GM23338 (cell line): ENCODE results near the gene CSF1R. TPM values are rescaled to one million over a fixed set of nuclear protein-coding genes. Genes with fewer than 3 reads are reported as not detected.

Experiments used
- ATAC-seq: fragments of 200-7000 bp; cut with Tn5 transposase; 3 replicates; pipeline ENCODE4 v1.9.1; 2020
- DNase-seq: peaks from one replicate; pipeline ENCODE4 v3.0.0-alpha.2; 2015; ENCODE audit warnings: low spot score
- H2AFZ ChIP-seq: fragments of 200-600 bp; sonication (generic); 2 replicates; pipeline ENCODE4 v1.8.0; 2016; ENCODE audit warnings: antibody characterized with exemption, mild to moderate bottlenecking, moderate library complexity
- H3F3A ChIP-seq: fragments of 200-600 bp; sonication (generic); replicated peaks from 2 replicates; pipeline ENCODE4 v1.8.0; 2017; ENCODE audit warnings: antibody characterized with exemption, mixed run types, low read depth
- H3K27ac ChIP-seq: fragments of 200-600 bp; sonication (generic); 2 replicates; pipeline ENCODE4 v1.6.1; 2016; ENCODE audit warnings: low read depth
- H3K27me3 ChIP-seq: fragments of 200-600 bp; sonication (generic); 2 replicates; pipeline ENCODE4 v1.8.0; 2016; ENCODE audit warnings: mild to moderate bottlenecking, mixed run types, moderate library complexity; ENCODE audit not compliant: insufficient read depth
- H3K36me3 ChIP-seq: fragments of 200-600 bp; sonication (generic); 2 replicates; pipeline ENCODE4 v1.8.0; 2016; ENCODE audit warnings: mild to moderate bottlenecking; ENCODE audit not compliant: insufficient read depth
- H3K4me1 ChIP-seq: fragments of 200-600 bp; sonication (generic); 2 replicates; pipeline ENCODE4 v1.8.0; 2016; ENCODE audit warnings: mild to moderate bottlenecking, moderate library complexity; ENCODE audit not compliant: insufficient read depth
- H3K4me2 ChIP-seq: fragments of 200-600 bp; sonication (generic); 2 replicates; pipeline ENCODE4 v1.7.1; 2017; ENCODE audit warnings: mixed run types
- H3K4me3 ChIP-seq: fragments of 200-600 bp; sonication (generic); 2 replicates; pipeline ENCODE4 v1.6.1; 2016; ENCODE audit warnings: mixed run types
- H3K79me2 ChIP-seq: fragments of 200-600 bp; sonication (generic); replicated peaks from 2 replicates; pipeline ENCODE4 v1.8.0; 2017; ENCODE audit warnings: mild to moderate bottlenecking; ENCODE audit not compliant: insufficient read depth
- H3K9me2 ChIP-seq: fragments of 200-600 bp; sonication (generic); 2 replicates; pipeline ENCODE4 v1.8.0; 2017; ENCODE audit not compliant: insufficient read depth
- H4K20me1 ChIP-seq: fragments of 200-600 bp; sonication (generic); replicated peaks from 2 replicates; pipeline ENCODE4 v1.8.0; 2017; ENCODE audit warnings: mild to moderate bottlenecking; ENCODE audit not compliant: insufficient read depth
- H3K27ac Mint-ChIP-seq: 2 replicates; pipeline ENCODE4 v1.8.0; 2020; ENCODE audit warnings: inconsistent platforms, mild to moderate bottlenecking, moderate library complexity, mixed read lengths
- H3K27me3 Mint-ChIP-seq: 3 replicates; pipeline ENCODE4 v1.8.0; 2022; ENCODE audit warnings: low read depth, mild to moderate bottlenecking, moderate library complexity, mixed read lengths, inconsistent platforms; ENCODE audit not compliant: insufficient read depth, poor library complexity
- H3K36me3 Mint-ChIP-seq: 3 replicates; pipeline ENCODE4 v1.8.0; 2021; ENCODE audit warnings: low read depth, mild to moderate bottlenecking, inconsistent platforms, moderate library complexity, mixed read lengths
- H3K4me1 Mint-ChIP-seq: 3 replicates; pipeline ENCODE4 v1.8.0; 2020; ENCODE audit warnings: mild to moderate bottlenecking, inconsistent platforms, mixed read lengths
- H3K4me3 Mint-ChIP-seq: 3 replicates; pipeline ENCODE4 v1.8.0; 2021; ENCODE audit warnings: moderate library complexity, mild to moderate bottlenecking, inconsistent platforms, mixed read lengths
- H3K9me3 Mint-ChIP-seq: 3 replicates; pipeline ENCODE4 v1.8.0; 2020; ENCODE audit warnings: moderate library complexity, mild to moderate bottlenecking, inconsistent platforms, mixed read lengths
- CREB1 ChIP-seq: fragments of 250-450 bp; sonication (Bioruptor Pico); IDR thresholded peaks from 2 replicates; pipeline ENCODE4 v1.5.0; 2020; ENCODE audit warnings: low read depth, mild to moderate bottlenecking, moderate library complexity
- CTCF ChIP-seq, 2 experiments: fragments of 200-600 bp in 1 of 2; sonication (generic) in 1 of 2; conservative IDR thresholded peaks; 2 replicates each; pipeline versions ENCODE4 v1.5.1 to v1.6.1; 2016 to 2017; ENCODE audit warnings: antibody characterized with exemption in 2 of 2, low read depth in 2 of 2, mild to moderate bottlenecking in 2 of 2, moderate library complexity in 1 of 2
- EZH2 ChIP-seq: fragments of 200-600 bp; sonication (generic); IDR thresholded peaks from one replicate; pipeline ENCODE4 v1.8.0; 2017; ENCODE audit warnings: antibody characterized with exemption, mild to moderate bottlenecking, low read depth; ENCODE audit not compliant: unreplicated experiment
- EZH2phosphoT487 ChIP-seq: fragments of 200-600 bp; sonication (generic); IDR thresholded peaks from one replicate; pipeline ENCODE4 v1.8.1; 2018; ENCODE audit warnings: antibody characterized with exemption; ENCODE audit not compliant: unreplicated experiment
- JUNB ChIP-seq: IDR thresholded peaks from one replicate; pipeline ENCODE4 v1.6.1; 2016; ENCODE audit warnings: antibody characterized with exemption; ENCODE audit not compliant: unreplicated experiment
- NANOG ChIP-seq: IDR thresholded peaks from 2 replicates; pipeline ENCODE4 v1.6.1; 2016; ENCODE audit warnings: antibody characterized with exemption, borderline replicate concordance
- POLR2AphosphoS5 ChIP-seq: IDR thresholded peaks from 2 replicates; pipeline ENCODE4 v1.6.1; 2016; ENCODE audit warnings: antibody characterized with exemption, low read depth
- REST ChIP-seq: IDR thresholded peaks from one replicate; pipeline ENCODE4 v1.6.1; 2018; ENCODE audit warnings: antibody characterized with exemption; ENCODE audit not compliant: unreplicated experiment
- STAT1 ChIP-seq: IDR thresholded peaks from one replicate; pipeline ENCODE4 v1.6.1; 2016; ENCODE audit warnings: antibody characterized with exemption; ENCODE audit not compliant: unreplicated experiment
- ZNF114 ChIP-seq: fragments of 250-450 bp; sonication (Bioruptor Pico); IDR thresholded peaks from 2 replicates; pipeline ENCODE4 v1.5.0; 2020; ENCODE audit warnings: mild to moderate bottlenecking, moderate library complexity
- ZNF331 ChIP-seq: fragments of 250-450 bp; sonication (Bioruptor Pico); IDR thresholded peaks from 2 replicates; pipeline ENCODE4 v1.5.0; 2020; ENCODE audit warnings: low read depth, mild to moderate bottlenecking, moderate library complexity
- ZNF462 ChIP-seq: fragments of 250-450 bp; sonication (Bioruptor Pico); IDR thresholded peaks from 2 replicates; pipeline ENCODE4 v1.5.0; 2020; ENCODE audit warnings: mild to moderate bottlenecking, moderate library complexity
- polyA plus RNA-seq: library from polyadenylated mRNA; unstranded; fragments of >200 nt; fragmentation: Nextera tagmentation; extraction: Ambion mirVana; gene quantifications from 2 replicates; pipeline ENCODE4 v1.2.1, GENCODE V29; 2016
- total RNA-seq: library from RNA; depleted of rRNA; stranded (reverse); fragments of >200 nt; shearing (Covaris generic); gene quantifications from 2 replicates; pipeline ENCODE4 v1.2.3, GENCODE V29; 2014
- TF ChIP-seq, protein P1 (sequence below): IDR thresholded peaks from 2 replicates; pipeline ENCODE4 v1.6.1; 2016; ENCODE audit warnings: antibody characterized with exemption

The CSF1R gene
- total and polyA plus RNA-seq, 2 experiments from 2014 or later, result 0.21 TPM; not detected in 1

- no peak overlapping the region for H3K4me3 Mint-ChIP-seq
- TF ChIP-seq CTCF (conservative IDR thresholded peaks at IDR 0.05; ENCODE audit: low read depth in 2 of 2) (no peak), ZNF331 (no peak), JUNB (no peak), REST (no peak), POLR2AphosphoS5 (no peak), ZNF114 (CRISPR knock-in tag) (no peak), CREB1 (CRISPR knock-in tag) (no peak), STAT1 (no peak), NANOG (no peak), EZH2phosphoT487 (no peak), EZH2 (no peak), ZNF462 (CRISPR knock-in tag) (no peak)
- TF ChIP-seq, protein P1, sequence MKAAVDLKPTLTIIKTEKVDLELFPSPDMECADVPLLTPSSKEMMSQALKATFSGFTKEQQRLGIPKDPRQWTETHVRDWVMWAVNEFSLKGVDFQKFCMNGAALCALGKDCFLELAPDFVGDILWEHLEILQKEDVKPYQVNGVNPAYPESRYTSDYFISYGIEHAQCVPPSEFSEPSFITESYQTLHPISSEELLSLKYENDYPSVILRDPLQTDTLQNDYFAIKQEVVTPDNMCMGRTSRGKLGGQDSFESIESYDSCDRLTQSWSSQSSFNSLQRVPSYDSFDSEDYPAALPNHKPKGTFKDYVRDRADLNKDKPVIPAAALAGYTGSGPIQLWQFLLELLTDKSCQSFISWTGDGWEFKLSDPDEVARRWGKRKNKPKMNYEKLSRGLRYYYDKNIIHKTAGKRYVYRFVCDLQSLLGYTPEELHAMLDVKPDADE, result no peak
- Histone ChIP-seq H4K20me1 (no peaks in the 10 kb centered on the region), H2AFZ (no peak overlapping the region), H3K9me2 (no peaks in the 10 kb centered on the region), H3K79me2 (no peaks in the 10 kb centered on the region), H3K4me3 (no peak overlapping the region), H3F3A (no peaks in the 10 kb centered on the region), H3K36me3 (no peaks in the 10 kb centered on the region), H3K4me2 (no peak overlapping the region), H3K27me3 (no peaks in the 10 kb centered on the region), H3K27ac (no peak overlapping the region), H3K4me1 (0 out of 2 replicates have a peak, but pooled peaks cover 4% of the 10 kb centered on the region)
- DNase-seq, result no peak
- H3K36me3 Mint-ChIP-seq, result no peaks in the 10 kb centered on the region; the same call in 2 of the 3 replicates
- H3K27me3 Mint-ChIP-seq, result peaks cover 16% of the 10 kb centered on the region
- peaks cover 22% of the 10 kb centered on the region for H3K4me1 Mint-ChIP-seq
- H3K9me3 Mint-ChIP-seq, result no peaks in the 10 kb centered on the region
- no peak overlapping the region for H3K27ac Mint-ChIP-seq
- no peak for ATAC-seq
These were observed 39.0 kb upstream of the CSF1R start for GRCh38 chr5:150125334-150125733.
